ENCODE results near the gene TIPIN. TPM values are rescaled to one million over a fixed set of nuclear protein-coding genes. Genes with fewer than 3 reads are reported as not detected.

TIPIN gene
- total RNA-seq, 1 experiment from 2014 or later = 22.2 TPM

GRCh38 chr15:66388043-66388363 lies 31.5 kb upstream of the TIPIN start:
- ATAC-seq (no peak), DNase-seq (ENCODE audit: low spot score) (no peak)
- H3K36me3 Mint-ChIP-seq = peaks cover 22% of the 10 kb centered on the region
- CTCF ChIA-PET = interaction anchor here (0.7 to 3.6 kb wide), 11 partner anchors 8 to 471 kb away, joined by 3 to 41 read pairs (median 3); partner anchors contain the start of gene SNAPC5
- H3K4me1 Mint-ChIP-seq = peaks cover 48% of the 10 kb centered on the region
- TF ChIP-seq MXD4 (CRISPR knock-in tag; IDR thresholded peaks at IDR 0.05; ENCODE audit: borderline replicate concordance) = no peak
- TF ChIP-seq PRRX2 (CRISPR knock-in tag; IDR thresholded peaks at IDR 0.05) = no peak
- no peak for TF ChIP-seq EMX1 (CRISPR knock-in tag; IDR thresholded peaks at IDR 0.05)
- TF ChIP-seq ZNF671 (CRISPR knock-in tag; IDR thresholded peaks at IDR 0.05) = no peak
- TF ChIP-seq FOXP1 (CRISPR knock-in tag; IDR thresholded peaks at IDR 0.05; ENCODE audit: borderline replicate concordance) = no peak
- no peak for TF ChIP-seq KAT7 (CRISPR knock-in tag; IDR thresholded peaks at IDR 0.05; ENCODE audit: borderline replicate concordance)
- no peak for TF ChIP-seq E2F5 (CRISPR knock-in tag; IDR thresholded peaks at IDR 0.05)
- no peak for TF ChIP-seq CTCF (IDR thresholded peaks at IDR 0.05)
- TF ChIP-seq GABPB1 (CRISPR knock-in tag; IDR thresholded peaks at IDR 0.05) = no peak
- no peak for TF ChIP-seq STAT6 (CRISPR knock-in tag; conservative IDR thresholded peaks at IDR 0.05; ENCODE audit: low read depth)
- TF ChIP-seq GRHL2 (CRISPR knock-in tag; IDR thresholded peaks at IDR 0.05; ENCODE audit: insufficient replicate concordance, severe bottlenecking) = no peak
- TF ChIP-seq NFE2L1 (CRISPR knock-in tag; IDR thresholded peaks at IDR 0.05) = no peak
- TF ChIP-seq ZNF317 (CRISPR knock-in tag; IDR thresholded peaks at IDR 0.05; ENCODE audit: borderline replicate concordance, low read depth) = no peak
- no peak for TF ChIP-seq NR1H2 (CRISPR knock-in tag; IDR thresholded peaks at IDR 0.05)
- TF ChIP-seq ARID4B (CRISPR knock-in tag; IDR thresholded peaks at IDR 0.05; ENCODE audit: borderline replicate concordance) = no peak
- TF ChIP-seq JUN (CRISPR knock-in tag; IDR thresholded peaks at IDR 0.05) = no peak
- no peak for TF ChIP-seq USF2 (CRISPR knock-in tag; IDR thresholded peaks at IDR 0.05)
- TF ChIP-seq ZSCAN18 (CRISPR knock-in tag; IDR thresholded peaks at IDR 0.05) = no peak
- peaks cover 3% of the 10 kb centered on the region; the same call in 1 of the 2 replicates for H3K27me3 Mint-ChIP-seq (ENCODE audit: low read depth)
- POLR2A ChIA-PET = interaction anchor here (0.5 to 1.4 kb wide), 4 partner anchors 17 to 132 kb away, joined by 3 to 4 read pairs (median 4); partner anchors contain the start of gene ZWILCH
- peak overlapping the region; percentile 93; the same call in 1 of the 2 replicates for H3K27ac Mint-ChIP-seq
- H3K9me3 Mint-ChIP-seq = no peaks in the 10 kb centered on the region
- peak overlapping the region; percentile 95 for H3K4me3 Mint-ChIP-seq
